ENCODE measurements around the gene CTNND1.
"Not testable (repeated sequence)": the region's sequence is repeated elsewhere in the genome, so short reads cannot be mapped to it uniquely, and the experiment has no call there.

Gene CTNND1

DNA sequence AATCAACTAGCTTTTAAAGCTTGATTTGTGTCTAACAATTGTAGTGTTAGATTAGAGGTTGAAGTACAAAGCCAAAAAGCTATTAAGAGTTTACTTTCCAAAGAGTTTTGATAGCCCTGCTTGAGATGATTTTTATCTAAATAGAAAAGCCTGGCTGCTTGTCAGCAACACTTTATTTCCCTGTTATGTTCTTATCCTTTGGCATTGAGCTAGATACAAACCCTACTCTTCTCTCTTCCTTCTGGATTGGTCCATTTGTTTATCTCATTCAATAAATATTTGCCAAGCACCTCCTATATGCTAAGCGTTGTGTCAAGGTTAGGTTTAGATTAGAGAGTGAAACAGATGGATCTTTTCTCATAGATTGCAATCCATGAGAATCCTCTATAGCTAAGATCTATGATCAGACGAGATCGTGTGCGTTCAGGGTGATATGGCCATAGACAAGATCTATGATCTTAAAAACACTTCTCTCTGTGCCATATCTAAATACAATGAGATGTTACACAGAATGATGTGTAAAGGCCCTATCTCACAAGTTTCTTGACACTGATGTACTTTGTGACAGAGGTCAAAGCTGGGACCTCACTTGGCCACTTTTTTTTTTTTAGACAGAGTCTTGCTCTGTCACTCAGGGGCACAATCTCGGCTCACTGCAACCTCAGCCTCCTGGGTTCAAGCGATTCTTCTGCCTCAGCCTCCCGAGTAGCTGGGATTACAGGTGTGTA is 57.8 kb downstream of the CTNND1 start:
- Histone ChIP-seq H3K27me3 (replicated peaks; ENCODE audit: control insufficient read depth, insufficient read depth, low read length) (no peaks in the 10 kb centered on the region), H3K9ac (ENCODE audit: low read length) (no peak overlapping the region), H3K4me1 (ENCODE audit: control insufficient read depth, insufficient read depth, low read length) (peaks cover 3% of the 10 kb centered on the region), H3K36me3 (ENCODE audit: control insufficient read depth, insufficient read depth, low read length, severe bottlenecking) (peaks cover 42% of the 10 kb centered on the region), H3K9me3 (ENCODE audit: control insufficient read depth, low read length) (no peaks in the 10 kb centered on the region), H3K4me3 (ENCODE audit: low read length) (no peak overlapping the region)
- no peak for DNase-seq (ENCODE audit: low read depth)

DNA sequence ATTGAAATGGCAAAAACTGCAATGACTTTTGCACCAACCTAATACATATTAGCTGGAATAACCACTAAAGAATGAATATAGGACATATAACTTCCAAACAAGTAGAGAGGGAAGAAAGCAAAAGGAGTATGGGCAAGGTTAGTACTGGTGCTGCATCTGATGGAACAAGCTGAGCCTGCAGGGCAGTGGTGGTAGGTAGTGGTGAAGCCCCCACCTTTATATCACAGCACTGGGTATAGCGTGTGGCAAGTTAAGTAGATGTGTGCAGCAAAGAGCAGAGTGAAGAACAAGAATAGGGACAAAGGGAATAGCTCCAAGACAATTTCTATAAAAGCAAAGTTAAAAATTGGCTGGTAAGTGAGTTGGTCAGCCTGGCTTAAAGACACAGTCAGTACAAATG is 62.3 kb downstream of the CTNND1 start:
- Histone ChIP-seq H3K9ac (ENCODE audit: low read length) (no peak overlapping the region), H3K4me3 (ENCODE audit: low read length) (no peak overlapping the region), H3K27me3 (replicated peaks; ENCODE audit: control insufficient read depth, insufficient read depth, low read length) (no peaks in the 10 kb centered on the region), H3K9me3 (ENCODE audit: control insufficient read depth, low read length) (no peaks in the 10 kb centered on the region), H3K4me1 (ENCODE audit: control insufficient read depth, insufficient read depth, low read length) (peaks cover 3% of the 10 kb centered on the region), H3K36me3 (ENCODE audit: control insufficient read depth, insufficient read depth, low read length, severe bottlenecking) (peaks cover under 1% of the 10 kb centered on the region)
- no peak for DNase-seq (ENCODE audit: low read depth)

DNA sequence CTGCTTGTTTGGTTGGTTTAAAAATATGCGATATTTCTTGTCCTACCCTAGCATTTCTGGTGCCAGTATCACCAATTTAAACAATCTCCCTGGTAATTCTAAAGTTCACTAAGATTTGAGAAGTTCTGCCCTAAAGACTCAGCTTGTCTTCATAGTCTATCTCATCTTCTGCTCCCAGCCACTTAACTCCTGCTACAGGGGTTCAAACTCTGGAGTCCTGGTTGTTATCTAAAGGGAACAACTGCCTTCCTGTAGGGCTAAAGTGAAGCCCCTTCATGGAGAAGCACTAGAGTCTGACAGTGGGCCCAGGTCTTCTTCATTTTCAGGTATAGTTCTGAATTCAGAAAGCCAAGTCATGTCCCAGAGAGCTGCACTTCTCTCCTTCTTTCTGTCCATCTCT is 73.2 kb downstream of the CTNND1 start:
- DNase-seq (ENCODE audit: low read depth) = no peak
- H3K27me3 ChIP-seq (replicated peaks; ENCODE audit: control insufficient read depth, insufficient read depth, low read length) = no peaks in the 10 kb centered on the region
- H3K4me3 ChIP-seq (ENCODE audit: low read length) = no peak overlapping the region
- no peaks in the 10 kb centered on the region for H3K36me3 ChIP-seq (ENCODE audit: control insufficient read depth, insufficient read depth, low read length, severe bottlenecking)
- no peak overlapping the region for H3K9ac ChIP-seq (ENCODE audit: low read length)
- no peaks in the 10 kb centered on the region for H3K4me1 ChIP-seq (ENCODE audit: control insufficient read depth, insufficient read depth, low read length)
- H3K9me3 ChIP-seq (ENCODE audit: control insufficient read depth, low read length) = no peaks in the 10 kb centered on the region

DNA sequence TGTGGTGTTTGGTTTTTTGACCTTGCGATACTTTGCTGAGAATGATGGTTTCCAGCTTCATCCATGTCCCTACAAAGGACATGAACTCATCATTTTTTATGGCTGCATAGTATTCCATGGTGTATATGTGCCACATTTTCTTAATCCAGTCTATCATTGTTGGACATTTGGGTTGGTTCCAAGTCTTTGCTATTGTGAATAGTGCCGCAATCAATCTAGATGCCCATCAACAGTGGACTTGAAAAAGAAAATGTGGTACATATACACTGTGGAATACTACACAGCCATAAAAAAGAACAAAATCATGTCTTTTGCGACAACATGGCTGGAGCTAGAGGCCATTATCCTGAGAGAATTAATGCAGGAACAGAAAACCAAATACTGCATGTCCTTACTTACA is 77.0 kb downstream of the CTNND1 start:
- not testable (repeated sequence) for H3K36me3 ChIP-seq (ENCODE audit: control insufficient read depth, insufficient read depth, low read length, severe bottlenecking); H3K4me3 ChIP-seq (ENCODE audit: low read length); H3K4me1 ChIP-seq (ENCODE audit: control insufficient read depth, insufficient read depth, low read length); H3K9ac ChIP-seq (ENCODE audit: low read length); H3K27me3 ChIP-seq (replicated peaks; ENCODE audit: control insufficient read depth, insufficient read depth, low read length); DNase-seq (ENCODE audit: low read depth); H3K9me3 ChIP-seq (ENCODE audit: control insufficient read depth, low read length)

DNA sequence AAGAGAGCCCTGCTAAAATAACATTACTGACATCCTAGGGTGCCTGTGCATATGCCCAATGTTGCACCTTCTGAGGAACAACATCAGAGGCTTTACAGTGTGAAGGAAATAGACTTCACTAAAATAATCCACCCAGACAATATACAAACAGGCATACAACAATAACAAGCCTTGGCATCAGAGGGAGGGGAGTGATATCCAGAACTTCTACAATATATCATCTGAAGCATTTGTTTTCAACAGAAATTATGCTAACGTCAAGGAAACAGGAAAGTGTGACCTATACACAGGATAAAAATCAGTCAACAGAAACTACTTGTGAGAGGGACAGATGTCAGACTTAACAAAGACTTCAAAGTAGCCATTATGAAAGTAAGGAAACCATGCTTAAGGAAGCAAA is 81.3 kb downstream of the CTNND1 start:
- no peaks in the 10 kb centered on the region for H3K9me3 ChIP-seq (ENCODE audit: control insufficient read depth, low read length)
- no peaks in the 10 kb centered on the region for H3K4me1 ChIP-seq (ENCODE audit: control insufficient read depth, insufficient read depth, low read length)
- H3K9ac ChIP-seq (ENCODE audit: low read length) = no peak overlapping the region
- no peaks in the 10 kb centered on the region for H3K27me3 ChIP-seq (replicated peaks; ENCODE audit: control insufficient read depth, insufficient read depth, low read length)
- H3K36me3 ChIP-seq (ENCODE audit: control insufficient read depth, insufficient read depth, low read length, severe bottlenecking) = no peaks in the 10 kb centered on the region
- no peak for DNase-seq (ENCODE audit: low read depth)
- H3K4me3 ChIP-seq (ENCODE audit: low read length) = no peak overlapping the region

DNA sequence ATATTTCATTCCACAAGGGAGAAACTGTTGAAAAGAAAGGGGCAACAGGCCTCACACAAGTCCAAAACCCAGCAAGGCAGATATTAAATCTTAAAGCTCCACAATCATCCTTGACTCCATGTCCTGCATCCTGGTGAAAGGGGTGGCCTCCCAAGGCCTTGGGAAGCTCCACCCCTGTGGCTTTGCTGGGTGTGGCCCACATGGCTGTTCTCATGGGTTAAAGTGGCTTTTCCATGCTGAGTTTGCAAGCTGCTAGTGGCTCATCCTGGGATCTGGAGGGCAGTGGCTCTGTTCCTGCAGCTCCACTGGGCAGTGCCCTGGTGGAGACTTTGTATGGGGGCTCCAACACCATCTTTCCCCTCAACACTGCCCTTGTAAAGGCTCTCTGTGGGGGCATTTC is 106.4 kb downstream of the CTNND1 start:
- no peaks in the 10 kb centered on the region for H3K27me3 ChIP-seq (replicated peaks; ENCODE audit: control insufficient read depth, insufficient read depth, low read length)
- no peak for DNase-seq (ENCODE audit: low read depth)
- no peak overlapping the region for H3K9ac ChIP-seq (ENCODE audit: low read length)
- no peaks in the 10 kb centered on the region for H3K4me1 ChIP-seq (ENCODE audit: control insufficient read depth, insufficient read depth, low read length)
- no peaks in the 10 kb centered on the region for H3K36me3 ChIP-seq (ENCODE audit: control insufficient read depth, insufficient read depth, low read length, severe bottlenecking)
- H3K4me3 ChIP-seq (ENCODE audit: low read length) = no peak overlapping the region
- H3K9me3 ChIP-seq (ENCODE audit: control insufficient read depth, low read length) = no peaks in the 10 kb centered on the region

DNA sequence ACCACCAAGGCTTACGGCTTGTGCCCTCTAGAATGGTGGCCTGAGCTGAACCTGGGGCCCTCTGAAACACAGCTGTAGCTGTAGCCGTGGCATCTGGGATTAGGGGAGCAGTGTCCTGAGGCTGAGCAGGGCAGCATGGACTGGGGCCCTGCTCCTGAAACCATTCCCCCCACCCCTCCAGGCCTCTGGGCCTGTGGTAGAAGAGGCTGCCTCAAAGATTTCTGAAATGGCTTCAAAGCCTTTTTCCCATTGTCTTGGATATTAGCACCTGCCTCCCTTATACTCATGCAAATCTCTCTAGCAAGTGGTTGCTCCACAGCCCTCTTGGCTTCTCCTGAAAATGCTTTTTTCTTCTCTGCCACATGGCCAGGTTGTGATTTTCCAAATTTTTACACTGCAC is 106.9 kb downstream of the CTNND1 start:
- H3K4me3 ChIP-seq (ENCODE audit: low read length) = no peak overlapping the region
- H3K9ac ChIP-seq (ENCODE audit: low read length) = no peak overlapping the region
- H3K27me3 ChIP-seq (replicated peaks; ENCODE audit: control insufficient read depth, insufficient read depth, low read length) = no peaks in the 10 kb centered on the region
- H3K9me3 ChIP-seq (ENCODE audit: control insufficient read depth, low read length) = no peaks in the 10 kb centered on the region
- DNase-seq (ENCODE audit: low read depth) = no peak
- no peaks in the 10 kb centered on the region for H3K4me1 ChIP-seq (ENCODE audit: control insufficient read depth, insufficient read depth, low read length)
- H3K36me3 ChIP-seq (ENCODE audit: control insufficient read depth, insufficient read depth, low read length, severe bottlenecking) = no peaks in the 10 kb centered on the region
